ENCODE measurements around the gene NDUFS4. TPM values are rescaled to one million over a fixed set of nuclear protein-coding genes. Genes with fewer than 3 reads are reported as not detected.

The NDUFS4 gene
- total RNA-seq, 1 experiment from 2014 or later, result 84.1 TPM

- Histone ChIP-seq H3K9me3 (ENCODE audit: insufficient read depth, low read depth) (no peaks in the 10 kb centered on the region), H3K27me3 (ENCODE audit: insufficient read depth, low read depth) (no peaks in the 10 kb centered on the region), H3K9me2 (ENCODE audit: insufficient read depth) (no peaks in the 10 kb centered on the region), H4K20me1 (ENCODE audit: insufficient read depth) (peaks cover 11% of the 10 kb centered on the region; the same call in 1 of the 2 replicates), H3F3A (ENCODE audit: insufficient read depth, low read depth) (no peaks in the 10 kb centered on the region), H3K4me1 (replicated peaks; ENCODE audit: insufficient read depth) (no peaks in the 10 kb centered on the region), H3K27ac (no peak overlapping the region), H3K4me2 (no peak overlapping the region), H2AFZ (no peak overlapping the region), H3K4me3 (no peak overlapping the region), H3K36me3 (ENCODE audit: low read depth) (no peaks in the 10 kb centered on the region), H3K79me2 (ENCODE audit: low read depth) (peaks cover 73% of the 10 kb centered on the region)
- CTCF ChIA-PET, result no interaction called here
- no TSS peak for BruUV-seq (replicated peaks)
- POLR2A ChIA-PET (ENCODE audit: unreplicated experiment), result no interaction called here
- intact Hi-C loops (cut with micrococcal nuclease; ENCODE audit: unreplicated experiment), result no loop called here
- TF ChIP-seq EZH2 (IDR thresholded peaks at IDR 0.05; ENCODE audit: low read depth), result no peak
- TF ChIP-seq, protein P1, sequence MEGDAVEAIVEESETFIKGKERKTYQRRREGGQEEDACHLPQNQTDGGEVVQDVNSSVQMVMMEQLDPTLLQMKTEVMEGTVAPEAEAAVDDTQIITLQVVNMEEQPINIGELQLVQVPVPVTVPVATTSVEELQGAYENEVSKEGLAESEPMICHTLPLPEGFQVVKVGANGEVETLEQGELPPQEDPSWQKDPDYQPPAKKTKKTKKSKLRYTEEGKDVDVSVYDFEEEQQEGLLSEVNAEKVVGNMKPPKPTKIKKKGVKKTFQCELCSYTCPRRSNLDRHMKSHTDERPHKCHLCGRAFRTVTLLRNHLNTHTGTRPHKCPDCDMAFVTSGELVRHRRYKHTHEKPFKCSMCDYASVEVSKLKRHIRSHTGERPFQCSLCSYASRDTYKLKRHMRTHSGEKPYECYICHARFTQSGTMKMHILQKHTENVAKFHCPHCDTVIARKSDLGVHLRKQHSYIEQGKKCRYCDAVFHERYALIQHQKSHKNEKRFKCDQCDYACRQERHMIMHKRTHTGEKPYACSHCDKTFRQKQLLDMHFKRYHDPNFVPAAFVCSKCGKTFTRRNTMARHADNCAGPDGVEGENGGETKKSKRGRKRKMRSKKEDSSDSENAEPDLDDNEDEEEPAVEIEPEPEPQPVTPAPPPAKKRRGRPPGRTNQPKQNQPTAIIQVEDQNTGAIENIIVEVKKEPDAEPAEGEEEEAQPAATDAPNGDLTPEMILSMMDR (conservative IDR thresholded peaks at IDR 0.05), result no peak
- no peak for DNase-seq
These were observed 9.0 kb downstream of the NDUFS4 start for GRCh38 chr5:53569453-53569852.

DNA sequence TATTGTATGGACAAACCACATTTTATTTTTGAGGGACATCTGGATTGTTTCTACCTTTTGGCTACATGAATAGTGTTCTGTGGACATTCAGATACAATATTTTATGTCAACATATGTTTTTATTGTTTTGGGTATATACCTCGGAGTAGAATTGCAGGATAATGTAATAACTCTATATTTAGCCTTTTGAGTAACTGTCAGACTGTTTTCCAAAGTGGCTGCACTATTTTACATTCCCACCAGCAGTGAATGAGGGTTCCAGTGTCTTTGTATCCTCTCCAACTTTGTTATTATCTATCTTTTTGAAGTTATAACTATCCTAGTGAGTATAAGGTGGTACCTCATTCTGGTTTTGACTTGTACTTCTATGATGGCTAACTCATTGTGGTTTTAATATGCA lies 11.0 kb downstream of the NDUFS4 start:
- intact Hi-C loops (cut with micrococcal nuclease; ENCODE audit: unreplicated experiment), result no loop called here

GRCh38 chr5:53575101-53575500 lies 14.7 kb downstream of the NDUFS4 start:
- no peak for DNase-seq
- no peaks in the 10 kb centered on the region for H3K4me1 ChIP-seq (replicated peaks; ENCODE audit: insufficient read depth)
- H2AFZ ChIP-seq, result no peak overlapping the region
- H3F3A ChIP-seq (ENCODE audit: insufficient read depth, low read depth), result no peaks in the 10 kb centered on the region
- no TSS peak for BruUV-seq (replicated peaks)
- peaks cover 11% of the 10 kb centered on the region; the same call in 1 of the 2 replicates for H4K20me1 ChIP-seq (ENCODE audit: insufficient read depth)
- no peak overlapping the region for H3K27ac ChIP-seq
- no peak overlapping the region for H3K4me3 ChIP-seq
- CTCF ChIA-PET, result no interaction called here
- POLR2A ChIA-PET (ENCODE audit: unreplicated experiment), result interaction anchor here (0.7 kb wide), 1 partner anchor 360 kb away, joined by 6 read pairs; no protein-coding TSS in a partner anchor
- no peaks in the 10 kb centered on the region for H3K9me2 ChIP-seq (ENCODE audit: insufficient read depth)
- no peaks in the 10 kb centered on the region for H3K27me3 ChIP-seq (ENCODE audit: insufficient read depth, low read depth)
- H3K36me3 ChIP-seq (ENCODE audit: low read depth), result no peaks in the 10 kb centered on the region
- no peak overlapping the region for H3K4me2 ChIP-seq
- intact Hi-C loops (cut with micrococcal nuclease; ENCODE audit: unreplicated experiment), result no loop called here
- H3K79me2 ChIP-seq (ENCODE audit: low read depth), result peaks cover 62% of the 10 kb centered on the region
- 0 out of 2 replicates have a peak, but pooled peaks cover 3% of the 10 kb centered on the region for H3K9me3 ChIP-seq (ENCODE audit: insufficient read depth, low read depth)
- TF ChIP-seq, protein P1 (conservative IDR thresholded peaks at IDR 0.05), result no peak
- TF ChIP-seq EZH2 (IDR thresholded peaks at IDR 0.05; ENCODE audit: low read depth), result no peak

More for the DNA sequence above, 11.0 kb downstream of the NDUFS4 start:
- TF ChIP-seq EZH2 (IDR thresholded peaks at IDR 0.05; ENCODE audit: low read depth), result no peak
- TF ChIP-seq, protein P1 (conservative IDR thresholded peaks at IDR 0.05), result no peak
- no peaks in the 10 kb centered on the region for H3K36me3 ChIP-seq (ENCODE audit: low read depth)
- H2AFZ ChIP-seq, result no peak overlapping the region
- H3K4me2 ChIP-seq, result no peak overlapping the region
- H3F3A ChIP-seq (ENCODE audit: insufficient read depth, low read depth), result no peaks in the 10 kb centered on the region
- H3K4me1 ChIP-seq (replicated peaks; ENCODE audit: insufficient read depth), result no peaks in the 10 kb centered on the region
- no peaks in the 10 kb centered on the region for H3K27me3 ChIP-seq (ENCODE audit: insufficient read depth, low read depth)
- no TSS peak for BruUV-seq (replicated peaks)
- H4K20me1 ChIP-seq (ENCODE audit: insufficient read depth), result peaks cover 11% of the 10 kb centered on the region; the same call in 1 of the 2 replicates
- peaks cover 73% of the 10 kb centered on the region for H3K79me2 ChIP-seq (ENCODE audit: low read depth)
- DNase-seq, result no peak
- H3K4me3 ChIP-seq, result no peak overlapping the region
- no peaks in the 10 kb centered on the region for H3K9me2 ChIP-seq (ENCODE audit: insufficient read depth)
- H3K9me3 ChIP-seq (ENCODE audit: insufficient read depth, low read depth), result 0 out of 2 replicates have a peak, but pooled peaks cover 3% of the 10 kb centered on the region
- ChIA-PET CTCF (no interaction called here), POLR2A (ENCODE audit: unreplicated experiment) (no interaction called here)
- H3K27ac ChIP-seq, result no peak overlapping the region

Measured in PC-9 (cell line).